Measurements from ENCODE around the gene ERC1.
"Not testable (repeated sequence)": the region's sequence is repeated elsewhere in the genome, so short reads cannot be mapped to it uniquely, and the experiment has no call there.

ERC1 gene

DNA sequence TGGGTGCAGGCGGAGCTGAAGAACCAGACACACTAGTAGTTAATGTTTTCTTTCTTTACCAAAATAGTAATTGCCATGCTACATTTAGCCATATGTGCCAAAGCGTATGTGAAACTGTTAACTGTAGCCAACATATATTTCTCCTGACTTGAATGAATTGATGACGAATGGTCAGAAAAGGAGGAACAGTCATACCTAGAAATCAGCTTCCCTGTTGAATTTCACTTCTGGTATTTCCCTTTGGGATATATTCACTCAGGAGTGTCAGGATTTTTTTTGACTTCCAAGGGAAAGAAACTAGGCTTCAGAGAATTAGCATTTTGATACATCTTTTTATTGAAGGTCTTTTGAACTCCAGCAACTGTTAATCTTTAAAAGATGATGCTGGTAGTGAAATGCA is 87.0 kb downstream of the ERC1 start:
- no peak for DNase-seq (ENCODE audit: low spot score)

- no peak for DNase-seq (ENCODE audit: low spot score)
These were observed 89.6 kb downstream of the ERC1 start for GRCh38 chr12:1080520-1081223.

DNA sequence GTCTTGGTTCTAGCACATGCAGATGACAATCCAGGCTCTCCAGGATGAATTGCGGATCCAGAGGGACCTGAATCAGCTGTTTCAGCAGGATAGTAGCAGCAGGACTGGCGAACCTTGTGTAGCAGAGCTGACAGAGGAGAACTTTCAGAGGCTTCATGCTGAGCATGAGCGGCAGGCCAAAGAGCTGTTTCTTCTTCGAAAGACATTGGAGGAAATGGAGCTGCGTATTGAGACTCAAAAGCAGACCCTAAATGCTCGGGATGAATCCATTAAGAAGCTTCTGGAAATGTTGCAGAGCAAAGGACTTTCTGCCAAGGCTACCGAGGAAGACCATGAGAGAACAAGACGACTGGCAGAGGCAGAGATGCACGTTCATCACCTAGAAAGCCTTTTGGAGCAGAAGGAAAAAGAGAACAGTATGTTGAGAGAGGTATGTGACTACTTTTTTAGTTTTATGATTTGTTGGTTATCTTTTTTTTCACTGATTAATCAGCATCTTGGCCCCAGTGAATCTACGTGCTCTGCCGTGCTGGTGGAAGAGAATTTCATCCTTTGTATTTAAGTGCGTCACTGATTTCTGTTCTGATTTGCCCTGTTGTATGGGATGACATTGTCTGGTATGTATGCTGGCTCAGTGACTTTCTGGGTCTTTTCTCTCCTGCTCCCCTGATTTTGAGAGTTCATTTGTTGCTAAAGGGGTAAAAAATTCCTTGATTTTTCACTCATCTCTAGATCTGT is 92.3 kb downstream of the ERC1 start:
- no peak for DNase-seq (ENCODE audit: low spot score)

GRCh38 chr12:1083889-1084262 is 92.9 kb downstream of the ERC1 start:
- no peak for DNase-seq (ENCODE audit: low spot score)

- DNase-seq (ENCODE audit: low spot score), result no peak
These were observed 100.3 kb downstream of the ERC1 start for GRCh38 chr12:1091350-1091749.

- peak; percentile 60 for DNase-seq (ENCODE audit: low spot score)
These were observed 102.2 kb downstream of the ERC1 start for GRCh38 chr12:1093166-1093751.

DNA sequence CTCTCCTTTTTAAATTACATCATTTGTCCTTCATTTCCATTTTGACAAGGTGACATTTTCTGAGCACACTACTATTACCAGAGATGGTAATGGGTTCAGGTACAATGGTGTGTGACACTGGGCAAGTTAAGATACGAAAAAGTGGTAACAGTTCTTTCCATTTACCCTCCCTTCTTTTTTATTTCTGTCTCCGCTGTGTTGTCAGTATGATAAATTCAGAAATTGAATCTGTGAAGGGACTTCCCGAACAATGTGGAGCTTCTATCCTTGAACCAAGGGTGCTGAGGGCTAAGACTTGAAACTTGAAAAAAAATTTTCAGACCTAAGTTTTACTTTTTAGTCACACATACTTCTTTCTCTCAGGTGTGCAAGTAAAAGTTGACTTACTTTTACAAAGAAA is 103.7 kb downstream of the ERC1 start:
- no peak for DNase-seq (ENCODE audit: low spot score)

- DNase-seq (ENCODE audit: low spot score), result no peak
These were observed 108.1 kb downstream of the ERC1 start for GRCh38 chr12:1099158-1099557.

GRCh38 chr12:1099618-1100017 is 108.6 kb downstream of the ERC1 start:
- not testable (repeated sequence) for DNase-seq (ENCODE audit: low spot score)

DNA sequence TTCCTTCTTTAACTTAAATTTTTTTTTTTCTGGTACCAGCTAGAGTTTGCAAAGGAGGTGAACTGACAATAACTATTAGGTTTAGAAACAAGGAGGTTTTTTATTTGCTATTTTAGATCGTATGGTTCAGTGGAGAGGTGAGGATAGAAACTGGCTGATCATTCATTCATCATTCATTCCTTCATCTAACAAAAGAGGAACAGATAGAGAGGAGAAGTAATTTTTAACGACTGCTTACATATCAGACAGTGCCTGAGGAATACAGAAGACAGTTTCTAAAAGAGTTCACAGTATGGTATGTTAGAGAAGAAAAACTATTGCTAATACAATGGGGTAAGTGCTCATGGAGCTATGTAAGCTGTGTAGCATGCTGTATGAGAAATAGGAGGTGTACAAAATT is 111.1 kb downstream of the ERC1 start:
- DNase-seq (ENCODE audit: low spot score), result no peak

DNA sequence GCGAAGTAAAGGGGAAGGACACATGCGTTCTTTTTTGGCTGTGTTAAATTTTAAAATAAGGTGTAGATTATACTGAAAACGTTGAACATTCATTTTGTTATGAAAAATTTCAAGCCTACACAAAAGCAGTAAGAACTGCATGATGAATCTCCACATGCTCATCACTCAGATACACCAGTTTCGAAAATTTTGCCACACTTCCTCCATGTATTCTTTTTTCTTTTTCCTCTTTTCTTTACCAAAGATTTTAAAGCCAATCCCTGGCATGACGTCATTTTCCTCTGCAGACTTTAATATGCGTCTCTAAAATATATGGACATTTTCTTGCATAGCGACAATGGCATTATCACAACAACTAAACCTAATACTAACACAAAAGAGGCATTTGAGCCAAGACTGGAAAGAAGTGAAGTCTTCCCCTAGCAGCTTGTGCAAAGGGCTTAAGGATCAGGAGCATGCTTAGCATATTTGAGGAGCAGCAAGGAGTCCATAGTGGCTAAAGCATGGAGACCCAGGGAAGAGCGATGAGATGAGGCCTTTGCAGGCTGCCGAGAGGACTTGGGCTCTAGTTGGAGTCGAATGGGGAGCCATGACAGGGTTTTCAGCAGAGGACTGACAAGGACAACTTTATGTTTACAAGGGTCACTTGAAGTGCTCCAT is 111.9 kb downstream of the ERC1 start:
- DNase-seq (ENCODE audit: low spot score), result no peak

GRCh38 chr12:1103632-1104031 is 112.6 kb downstream of the ERC1 start:
- DNase-seq (ENCODE audit: low spot score), result no peak

DNA sequence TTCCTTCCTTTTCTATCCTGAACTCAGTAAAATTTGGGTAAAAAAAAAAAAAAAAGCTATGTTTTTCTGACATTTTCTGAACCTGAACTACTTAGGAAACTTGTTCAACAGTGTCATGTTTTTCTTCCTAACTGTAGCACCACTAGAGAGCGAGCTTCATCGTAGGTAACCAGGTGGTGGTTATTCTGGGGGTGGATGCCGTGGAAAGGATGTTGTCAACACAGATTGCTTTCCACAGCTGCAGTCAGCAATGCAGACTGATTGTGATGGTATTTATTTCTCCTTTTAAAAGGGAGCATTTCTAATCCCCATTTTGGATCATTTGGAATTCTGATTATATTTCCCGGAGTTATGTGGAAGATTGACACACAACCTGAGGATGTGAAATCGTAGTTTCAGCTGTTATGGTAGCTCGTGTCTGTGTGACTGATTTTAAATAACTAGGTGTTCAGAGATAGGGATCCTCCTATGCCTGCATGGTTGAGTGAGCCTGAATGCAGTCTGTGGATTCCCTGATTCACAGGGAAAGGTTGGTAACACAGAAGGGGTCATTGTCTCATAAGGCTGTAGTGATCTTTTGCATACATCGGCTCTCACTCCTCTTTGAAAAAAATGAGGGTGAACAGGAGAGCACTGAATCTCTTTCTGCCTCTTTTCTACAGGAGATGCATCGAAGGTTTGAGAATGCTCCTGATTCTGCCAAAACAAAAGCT is 113.2 kb downstream of the ERC1 start:
- no peak for DNase-seq (ENCODE audit: low spot score)

- no peak for DNase-seq (ENCODE audit: low spot score)
These were observed 116.6 kb downstream of the ERC1 start for GRCh38 chr12:1107669-1108068.

- no peak for DNase-seq (ENCODE audit: low spot score)
These were observed 117.3 kb downstream of the ERC1 start for GRCh38 chr12:1108276-1108675.

GRCh38 chr12:1115484-1116231 is 124.6 kb downstream of the ERC1 start:
- DNase-seq (ENCODE audit: low spot score), result no peak

DNA sequence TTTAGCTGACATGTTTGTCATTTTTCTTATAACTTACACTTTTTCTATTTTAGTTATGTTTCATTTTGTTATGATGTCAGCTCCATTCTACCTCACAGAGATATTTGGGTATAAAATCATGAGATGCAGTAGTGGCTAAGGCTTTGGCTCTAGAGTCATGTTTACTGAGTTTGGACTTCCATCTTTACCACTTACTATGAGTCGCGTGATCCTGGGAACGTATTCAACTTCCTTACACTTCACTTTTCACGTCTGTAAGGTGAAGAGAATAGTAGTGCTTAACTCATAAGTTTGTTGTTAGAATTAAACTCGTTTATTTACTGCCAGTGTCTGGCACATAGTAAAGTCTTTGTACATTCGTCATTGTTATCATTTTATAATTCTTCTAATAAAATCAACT is 126.3 kb downstream of the ERC1 start:
- no peak for DNase-seq (ENCODE audit: low spot score)

DNA sequence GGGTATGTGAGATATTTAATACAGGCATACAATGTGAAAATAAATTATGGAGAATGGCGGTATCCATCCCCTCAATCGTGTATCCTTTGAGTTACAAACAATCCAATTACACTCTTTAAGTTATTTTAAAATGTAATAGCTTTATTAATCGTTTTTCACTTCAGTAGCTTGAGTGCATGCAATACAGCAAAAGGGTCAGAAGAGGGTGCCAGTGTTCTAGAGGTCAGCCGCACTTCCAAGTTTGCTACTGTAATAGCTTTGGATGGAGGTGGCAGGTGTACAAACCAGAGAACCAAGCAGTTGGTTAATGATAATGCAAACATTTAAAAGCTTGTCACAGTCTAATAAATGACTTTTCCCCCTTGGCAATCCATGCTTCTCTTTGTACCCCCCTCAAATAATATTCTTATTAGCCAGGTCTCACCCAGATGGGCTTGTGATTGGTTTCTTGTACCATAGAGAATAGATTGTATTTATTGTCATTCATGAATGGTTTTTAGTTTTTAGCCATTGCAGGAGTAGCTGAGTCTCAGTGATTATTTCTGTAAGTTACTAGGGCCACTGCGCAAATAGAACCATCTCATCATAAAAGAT is 127.0 kb downstream of the ERC1 start:
- peak; percentile 60 for DNase-seq (ENCODE audit: low spot score)

- DNase-seq (ENCODE audit: low spot score), result no peak
These were observed 131.8 kb downstream of the ERC1 start for GRCh38 chr12:1122786-1123185.

GRCh38 chr12:1126091-1126490 is 135.1 kb downstream of the ERC1 start:
- no peak for DNase-seq (ENCODE audit: low spot score)

- no peak for DNase-seq (ENCODE audit: low spot score)
These were observed 136.0 kb downstream of the ERC1 start for GRCh38 chr12:1127021-1127420.

Measured in kidney capillary endothelial cell (primary cell).